H1 (cell line): ENCODE data around the gene ALOX5. TPM values are rescaled to one million over a fixed set of nuclear protein-coding genes. Genes with fewer than 3 reads are reported as not detected.

Experiments used
- ASH2L ChIP-seq: fragments of 200-600, 300-600 bp; sonication (generic); IDR thresholded peaks from one replicate; pipeline ENCODE4 v1.7.1; 2017; ENCODE audit warnings: low read length
- polyA plus RNA-seq, 7 experiments: library from polyadenylated mRNA; depleted of rRNA in 3 of 7; stranded (reverse) in 5 of 7; unstranded in 2 of 7; fragments of >200 nt in 5 of 7; fragments of 200-250 nt in 2 of 7; gene quantifications; 1 replicate in 5 of 7; 2 replicates in 1 of 7; 4 replicates in 1 of 7; pipeline versions ENCODE4 v1.2.1 to v1.2.3, GENCODE V29; 2011 to 2013; ENCODE audit warnings: missing spikeins in 2 of 7, mixed read lengths in 2 of 7
- total RNA-seq: library from RNA; stranded (reverse); fragmentation: NEBNext Ultra II Directional; extraction: Animal tissue kit (Norgen Biotek cat#: 25700); gene quantifications from 2 replicates; pipeline ENCODE4 v1.2.1, GENCODE V29; 2021

ALOX5 gene
- total and polyA plus RNA-seq, 2 of the 8 experiments (the other 6 are each of a cell fraction or from before 2014, with no cell fraction given), result 1.6 to 3.8 TPM

DNA sequence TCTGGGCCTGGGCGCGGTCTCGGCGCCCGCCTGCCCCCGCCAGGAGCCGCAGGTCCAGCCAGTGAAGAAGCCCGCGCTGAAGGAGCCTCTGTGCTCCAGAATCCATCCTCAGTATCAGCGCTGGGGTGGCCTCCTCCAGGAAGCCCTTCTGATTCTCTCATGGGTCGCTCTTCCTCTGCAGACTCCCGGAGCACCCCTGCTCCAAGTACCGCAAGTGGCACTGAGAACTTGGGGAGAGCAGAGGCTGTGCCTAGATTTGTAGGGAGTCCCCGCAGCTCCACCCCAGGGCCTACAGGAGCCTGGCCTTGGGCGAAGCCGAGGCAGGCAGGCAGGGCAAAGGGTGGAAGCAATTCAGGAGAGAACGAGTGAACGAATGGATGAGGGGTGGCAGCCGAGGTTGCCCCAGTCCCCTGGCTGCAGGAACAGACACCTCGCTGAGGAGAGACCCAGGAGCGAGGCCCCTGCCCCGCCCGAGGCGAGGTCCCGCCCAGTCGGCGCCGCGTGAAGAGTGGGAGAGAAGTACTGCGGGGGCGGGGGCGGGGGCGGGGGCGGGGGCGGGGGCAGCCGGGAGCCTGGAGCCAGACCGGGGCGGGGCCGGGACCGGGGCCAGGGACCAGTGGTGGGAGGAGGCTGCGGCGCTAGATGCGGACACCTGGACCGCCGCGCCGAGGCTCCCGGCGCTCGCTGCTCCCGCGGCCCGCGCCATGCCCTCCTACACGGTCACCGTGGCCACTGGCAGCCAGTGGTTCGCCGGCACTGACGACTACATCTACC lies at the start of gene ALOX5 (continued):
- peak; percentile 29 for TF ChIP-seq ASH2L
- TF ChIP-seq, all 59 proteins: peak for 8
